GM12892 (cell line): ENCODE data around the gene ANKRD17.

ENCODE experiments used
- POLR2A ChIP-seq: IDR thresholded peaks from 2 replicates; pipeline ENCODE4 v1.6.1; 2011; ENCODE audit warnings: low read depth, low read length, control low read depth
- POLR2AphosphoS5 ChIP-seq: IDR thresholded peaks from 2 replicates; pipeline ENCODE4 v1.6.1; 2011; ENCODE audit warnings: low read depth, low read length, control low read depth
- TAF1 ChIP-seq: IDR thresholded peaks from 2 replicates; pipeline ENCODE4 v1.6.1; 2011; ENCODE audit warnings: low read depth, mild to moderate bottlenecking, control low read depth, low read length, borderline replicate concordance

DNA sequence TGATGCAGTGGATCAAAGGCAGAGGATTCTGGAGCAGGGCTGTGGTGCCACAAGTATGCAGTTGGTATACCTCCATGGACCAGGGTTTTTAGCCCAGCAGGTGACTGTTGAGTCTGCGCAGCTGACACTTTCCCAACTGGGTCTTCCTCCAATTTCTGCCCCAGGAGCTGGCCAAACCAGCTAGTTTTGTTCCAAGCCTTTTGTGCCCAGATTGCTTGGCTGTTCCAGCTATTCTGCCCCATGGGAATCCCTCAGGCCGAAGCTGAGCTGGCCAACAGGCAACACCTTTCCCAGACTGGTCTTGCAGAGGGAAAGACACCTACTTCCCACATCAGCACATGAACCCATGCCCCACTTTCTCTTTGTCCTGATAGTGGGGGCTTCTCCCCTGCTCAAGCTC lies 22.8 kb upstream of the ANKRD17 start:
- TF ChIP-seq TAF1: no peak
- no peak for TF ChIP-seq POLR2AphosphoS5
- TF ChIP-seq POLR2A: no peak
